K562 (cell line): ENCODE results near the gene TMEM207.

Experiments
- GABPA ChIP-seq: fragments of 200-800 bp; sonication (Bioruptor generic); conservative IDR thresholded peaks from 2 replicates; pipeline ENCODE4 v1.6.1; 2016; ENCODE audit warnings: low read depth, missing genetic modification characterization, missing compliant biosample characterization
- JUN ChIP-seq, 2 experiments: sonication (generic) in 1 of 2; formaldehyde crosslinking in 1 of 2; IDR thresholded peaks; 2 replicates each; pipeline versions ENCODE4 v1.6.1 to v1.8.0; 2012 to 2022; ENCODE audit warnings: borderline replicate concordance in 2 of 2, mild to moderate bottlenecking in 2 of 2, improper control_type of control experiment in 1 of 2, low read depth in 1 of 2, low read length in 1 of 2, missing genetic modification reagents in 1 of 2
- NFRKB ChIP-seq: fragments of 450-650 bp; IDR thresholded peaks from 2 replicates; pipeline ENCODE4 v1.6.1; 2016; ENCODE audit warnings: low read depth
- PHB ChIP-seq: fragments of 250-450 bp; sonication (Bioruptor Pico); IDR thresholded peaks from 2 replicates; pipeline ENCODE4 v1.5.0; 2021
- POLR2A ChIP-seq: fragments of 450-650 bp; conservative IDR thresholded peaks from 2 replicates; pipeline ENCODE4 v1.6.1; 2016
- SMARCE1 ChIP-seq: fragments of 450-650 bp; IDR thresholded peaks from 2 replicates; pipeline ENCODE4 v1.7.1; 2016; ENCODE audit warnings: mild to moderate bottlenecking
- SP1 ChIP-seq: sonication (generic); formaldehyde crosslinking; IDR thresholded peaks from 2 replicates; pipeline ENCODE4 v1.8.1; 2022; ENCODE audit warnings: mild to moderate bottlenecking, missing genetic modification reagents
- YBX1 ChIP-seq: fragments of 450-650 bp; IDR thresholded peaks from 2 replicates; pipeline ENCODE4 v1.7.1; 2016; ENCODE audit warnings: mild to moderate bottlenecking
- TF ChIP-seq, protein P1 (sequence below), 3 experiments: IDR thresholded peaks in 2 of 3; conservative IDR thresholded peaks in 1 of 3; 2 replicates each; pipeline ENCODE4 v1.5.1; 2011 to 2012; ENCODE audit warnings: low read length in 3 of 3, mild to moderate bottlenecking in 3 of 3, control low read depth in 2 of 3, improper control_type of control experiment in 1 of 3, inconsistent platforms in 1 of 3, low read depth in 1 of 3, mixed read lengths in 1 of 3, moderate library complexity in 1 of 3; ENCODE audit not compliant: insufficient read depth in 2 of 3

- TF ChIP-seq GABPA (tag) (no peak), NFRKB (no peak), SP1 (CRISPR knock-in tag) (no peak), POLR2A (no peak), SMARCE1 (no peak), PHB (no peak), JUN (IDR thresholded peaks at IDR 0.05; ENCODE audit: borderline replicate concordance, low read depth, low read length) (no peak), JUN (CRISPR knock-in tag; IDR thresholded peaks at IDR 0.05; ENCODE audit: borderline replicate concordance) (no peak), YBX1 (no peak)
- TF ChIP-seq, protein P1, sequence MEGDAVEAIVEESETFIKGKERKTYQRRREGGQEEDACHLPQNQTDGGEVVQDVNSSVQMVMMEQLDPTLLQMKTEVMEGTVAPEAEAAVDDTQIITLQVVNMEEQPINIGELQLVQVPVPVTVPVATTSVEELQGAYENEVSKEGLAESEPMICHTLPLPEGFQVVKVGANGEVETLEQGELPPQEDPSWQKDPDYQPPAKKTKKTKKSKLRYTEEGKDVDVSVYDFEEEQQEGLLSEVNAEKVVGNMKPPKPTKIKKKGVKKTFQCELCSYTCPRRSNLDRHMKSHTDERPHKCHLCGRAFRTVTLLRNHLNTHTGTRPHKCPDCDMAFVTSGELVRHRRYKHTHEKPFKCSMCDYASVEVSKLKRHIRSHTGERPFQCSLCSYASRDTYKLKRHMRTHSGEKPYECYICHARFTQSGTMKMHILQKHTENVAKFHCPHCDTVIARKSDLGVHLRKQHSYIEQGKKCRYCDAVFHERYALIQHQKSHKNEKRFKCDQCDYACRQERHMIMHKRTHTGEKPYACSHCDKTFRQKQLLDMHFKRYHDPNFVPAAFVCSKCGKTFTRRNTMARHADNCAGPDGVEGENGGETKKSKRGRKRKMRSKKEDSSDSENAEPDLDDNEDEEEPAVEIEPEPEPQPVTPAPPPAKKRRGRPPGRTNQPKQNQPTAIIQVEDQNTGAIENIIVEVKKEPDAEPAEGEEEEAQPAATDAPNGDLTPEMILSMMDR (IDR thresholded peaks at IDR 0.05 in 2 of 3, conservative IDR thresholded peaks at IDR 0.05 in 1 of 3; ENCODE audit: insufficient read depth in 2 of 3, low read depth in 1 of 3, low read length in 3 of 3): no peak
Measured at GRCh38 chr3:190425833-190426232, 23.9 kb downstream of the TMEM207 start.
